Fibroblast of pulmonary artery (primary cell): ENCODE measurements around the gene CFAP221.

Source experiments
- DNase-seq: peaks from one replicate; pipeline ENCODE4 v3.0.0-alpha.2; 2010; ENCODE audit warnings: low read depth
- H3K4me3 ChIP-seq: replicated peaks from 2 replicates; pipeline ENCODE4 v1.5.1; 2011; ENCODE audit warnings: low read depth, mild to moderate bottlenecking, control low read depth, low read length, moderate library complexity
- TF ChIP-seq, protein P1 (sequence below): IDR thresholded peaks from 2 replicates; pipeline ENCODE4 v1.5.1; 2011; ENCODE audit warnings: mild to moderate bottlenecking, control low read depth, low read length, inconsistent platforms; ENCODE audit errors: missing control alignments

CFAP221 gene

GRCh38 chr2:119523383-119523951 lies 20.8 kb upstream of the CFAP221 start:
- no peak for DNase-seq
- TF ChIP-seq, protein P1, sequence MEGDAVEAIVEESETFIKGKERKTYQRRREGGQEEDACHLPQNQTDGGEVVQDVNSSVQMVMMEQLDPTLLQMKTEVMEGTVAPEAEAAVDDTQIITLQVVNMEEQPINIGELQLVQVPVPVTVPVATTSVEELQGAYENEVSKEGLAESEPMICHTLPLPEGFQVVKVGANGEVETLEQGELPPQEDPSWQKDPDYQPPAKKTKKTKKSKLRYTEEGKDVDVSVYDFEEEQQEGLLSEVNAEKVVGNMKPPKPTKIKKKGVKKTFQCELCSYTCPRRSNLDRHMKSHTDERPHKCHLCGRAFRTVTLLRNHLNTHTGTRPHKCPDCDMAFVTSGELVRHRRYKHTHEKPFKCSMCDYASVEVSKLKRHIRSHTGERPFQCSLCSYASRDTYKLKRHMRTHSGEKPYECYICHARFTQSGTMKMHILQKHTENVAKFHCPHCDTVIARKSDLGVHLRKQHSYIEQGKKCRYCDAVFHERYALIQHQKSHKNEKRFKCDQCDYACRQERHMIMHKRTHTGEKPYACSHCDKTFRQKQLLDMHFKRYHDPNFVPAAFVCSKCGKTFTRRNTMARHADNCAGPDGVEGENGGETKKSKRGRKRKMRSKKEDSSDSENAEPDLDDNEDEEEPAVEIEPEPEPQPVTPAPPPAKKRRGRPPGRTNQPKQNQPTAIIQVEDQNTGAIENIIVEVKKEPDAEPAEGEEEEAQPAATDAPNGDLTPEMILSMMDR = no peak
- H3K4me3 ChIP-seq = no peak overlapping the region

- no peak within 1 kb of the TSS for H3K4me3 ChIP-seq
- DNase-seq = no peak
- TF ChIP-seq, protein P1 = no peak
Observed at GRCh38 chr2:119523952-119524694, 20.1 kb upstream of the CFAP221 start, which contains the start of gene SCTR. Gene SCTR, minus strand, starts transcription at chr2:119524483. Its CDS starts 257 bp downstream, at chr2:119524226.

DNA sequence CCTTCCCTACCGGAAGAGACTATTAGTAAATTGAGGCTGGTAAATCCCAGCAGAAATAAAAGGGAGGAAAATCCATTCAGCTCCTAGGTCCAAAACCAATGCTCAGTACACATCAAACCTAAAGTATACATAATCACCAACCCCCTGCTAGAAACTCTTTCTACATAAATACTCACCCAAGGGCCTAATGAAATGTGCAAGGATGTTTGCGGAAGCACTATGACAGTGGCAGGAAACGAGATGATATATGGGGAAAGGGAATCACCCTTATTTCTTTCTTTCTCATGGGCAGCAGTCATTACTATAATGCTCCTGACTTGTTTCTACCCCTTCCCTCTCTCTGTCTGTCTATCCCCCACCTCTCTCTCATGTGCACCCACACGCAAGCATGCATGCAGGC lies 18.6 kb upstream of the CFAP221 start:
- TF ChIP-seq, protein P1 = no peak
- no peak overlapping the region for H3K4me3 ChIP-seq
- DNase-seq = no peak

GRCh38 chr2:119527999-119528398 lies 16.2 kb upstream of the CFAP221 start:
- TF ChIP-seq, protein P1 = no peak
- DNase-seq = no peak
- no peak overlapping the region for H3K4me3 ChIP-seq

- TF ChIP-seq, protein P1 = peak; percentile 1
- DNase-seq = peak; percentile 16
- H3K4me3 ChIP-seq = no peak overlapping the region
Observed at GRCh38 chr2:119531292-119531691, 13.0 kb upstream of the CFAP221 start.

- no peak overlapping the region for H3K4me3 ChIP-seq
- TF ChIP-seq, protein P1 = no peak
- no peak for DNase-seq
Observed at GRCh38 chr2:119533560-119533959, 10.7 kb upstream of the CFAP221 start.
